Myocyte (in vitro differentiated cells): ENCODE measurements around the gene CYP4F3. TPM values are rescaled to one million over a fixed set of nuclear protein-coding genes. Genes with fewer than 3 reads are reported as not detected.
"Not testable (repeated sequence)": the region's sequence is repeated elsewhere in the genome, so short reads cannot be mapped to it uniquely, and the experiment has no call there.

Source experiments
- DNase-seq: peaks from one replicate; pipeline ENCODE4 v3.0.0-alpha.2; 2012; ENCODE audit warnings: low read depth
- total RNA-seq: library from RNA; depleted of rRNA; stranded (reverse); fragments of >200 nt; gene quantifications from 2 replicates; pipeline ENCODE4 v1.2.3, GENCODE V29; 2014

Gene CYP4F3
- total RNA-seq, 1 donor from 2014 or later = not detected

DNA sequence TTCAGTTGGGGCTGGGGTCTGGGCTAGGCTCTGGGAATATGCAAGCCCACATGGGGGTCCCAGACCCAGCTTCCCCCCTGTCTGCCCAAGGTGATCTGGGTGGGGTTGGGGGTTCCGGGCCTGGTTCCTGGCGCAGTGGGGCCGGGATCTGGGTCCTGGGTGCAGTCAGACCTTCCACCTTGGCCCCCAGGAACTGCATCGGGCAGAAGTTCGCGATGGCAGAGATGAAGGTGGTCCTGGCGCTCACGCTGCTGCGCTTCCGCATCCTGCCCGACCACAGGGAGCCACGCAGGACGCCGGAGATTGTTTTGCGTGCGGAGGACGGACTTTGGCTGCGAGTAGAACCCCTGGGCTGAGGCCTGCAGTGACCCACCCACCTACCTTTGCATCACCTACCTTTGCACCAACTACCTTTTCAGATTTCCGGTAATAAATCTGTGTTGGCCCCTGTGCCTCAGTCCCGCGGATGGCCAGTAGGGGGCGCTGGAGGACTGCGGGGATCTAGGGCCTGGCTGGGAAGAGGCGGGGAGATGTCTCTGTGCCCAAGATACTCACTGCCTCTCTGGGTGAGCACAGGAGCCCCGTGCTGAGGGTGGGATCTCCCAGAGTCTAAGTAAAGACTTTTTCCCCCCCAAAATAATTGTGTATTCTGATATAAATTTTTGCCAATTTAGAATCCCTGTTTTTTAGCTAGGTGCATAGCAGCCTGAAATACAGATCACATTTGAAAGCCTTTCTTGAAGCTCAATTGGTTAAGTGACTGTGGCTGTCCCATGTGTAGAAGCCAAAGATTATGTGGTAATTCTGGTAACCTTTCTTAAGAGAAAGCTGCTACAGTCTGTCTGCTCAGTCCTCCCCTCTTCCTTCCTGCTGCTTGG lies 11.5 kb upstream of the CYP4F3 start:
- DNase-seq = peak; percentile 28

DNA sequence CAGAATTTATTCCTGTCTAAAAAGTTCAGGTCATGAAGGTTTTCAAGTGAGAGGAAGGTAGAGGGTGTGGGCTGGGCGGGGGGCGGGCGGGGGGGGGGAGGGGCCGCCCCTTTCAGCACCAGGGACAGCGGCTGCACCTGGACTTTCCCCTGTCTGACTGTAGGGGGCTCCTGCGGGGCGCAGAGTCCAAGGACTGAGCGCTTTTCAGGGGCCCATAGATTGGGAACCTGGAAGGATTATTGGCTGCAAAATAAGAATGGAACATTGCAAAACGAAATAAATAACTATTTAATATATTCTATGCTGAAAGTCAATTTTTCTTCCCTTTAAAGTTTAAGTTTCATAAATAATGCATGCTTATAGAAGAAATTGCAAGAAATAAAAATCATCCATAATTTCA lies 8.9 kb upstream of the CYP4F3 start:
- DNase-seq = no peak

DNA sequence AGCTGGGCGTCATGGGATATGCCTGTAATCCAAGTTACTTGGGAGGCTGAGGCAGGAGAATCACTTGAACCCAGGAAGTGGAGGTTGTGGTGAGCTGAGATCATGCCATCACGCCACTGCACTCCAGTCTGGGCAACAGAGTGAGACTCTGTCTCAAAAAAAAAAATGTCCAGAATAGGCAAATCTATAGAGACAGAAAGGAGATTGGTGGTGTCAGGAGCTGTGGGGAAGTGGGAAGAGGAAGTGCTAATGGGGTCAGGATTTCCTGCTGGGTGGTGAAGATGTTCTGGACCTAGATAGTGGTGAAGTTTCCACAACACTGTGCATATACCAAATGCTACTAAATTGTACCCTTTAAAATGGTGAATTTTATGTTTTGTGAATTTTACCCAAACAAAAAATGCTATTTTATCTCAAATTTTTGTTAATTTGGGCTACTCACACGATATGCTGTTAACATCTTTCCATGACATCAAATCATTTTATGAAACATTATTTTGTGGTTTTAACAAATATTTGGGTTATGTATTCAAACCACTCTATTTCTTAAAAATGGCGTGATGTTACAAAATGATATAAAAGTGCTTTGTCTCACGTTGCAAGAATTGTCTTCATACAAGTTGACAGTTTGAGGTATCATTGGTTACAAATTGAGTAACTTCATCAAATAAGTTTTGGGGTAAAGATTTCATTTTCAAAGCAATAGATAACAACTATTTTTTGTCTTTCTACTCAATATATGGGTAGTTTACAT lies 7.4 kb upstream of the CYP4F3 start:
- DNase-seq = no peak

DNA sequence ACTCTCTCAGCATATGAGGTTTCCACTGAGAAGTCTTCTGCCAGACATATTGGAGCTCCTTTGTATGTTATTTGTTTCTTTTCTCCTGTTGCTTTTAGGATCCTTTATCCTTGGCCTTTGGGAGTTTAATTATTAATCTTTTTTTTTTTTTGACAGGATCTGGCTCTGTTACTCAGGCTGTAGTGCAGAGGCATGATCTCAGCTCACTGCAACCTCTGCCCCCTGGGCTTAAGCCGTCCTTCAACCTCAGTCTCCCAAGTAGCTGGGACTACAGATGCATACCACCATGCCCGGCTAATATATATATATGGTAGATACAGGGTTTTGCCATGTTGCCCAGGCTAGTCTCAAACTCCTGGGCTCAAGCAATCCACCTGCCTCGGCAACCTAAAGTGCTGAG lies 6.6 kb upstream of the CYP4F3 start:
- DNase-seq = no peak

DNA sequence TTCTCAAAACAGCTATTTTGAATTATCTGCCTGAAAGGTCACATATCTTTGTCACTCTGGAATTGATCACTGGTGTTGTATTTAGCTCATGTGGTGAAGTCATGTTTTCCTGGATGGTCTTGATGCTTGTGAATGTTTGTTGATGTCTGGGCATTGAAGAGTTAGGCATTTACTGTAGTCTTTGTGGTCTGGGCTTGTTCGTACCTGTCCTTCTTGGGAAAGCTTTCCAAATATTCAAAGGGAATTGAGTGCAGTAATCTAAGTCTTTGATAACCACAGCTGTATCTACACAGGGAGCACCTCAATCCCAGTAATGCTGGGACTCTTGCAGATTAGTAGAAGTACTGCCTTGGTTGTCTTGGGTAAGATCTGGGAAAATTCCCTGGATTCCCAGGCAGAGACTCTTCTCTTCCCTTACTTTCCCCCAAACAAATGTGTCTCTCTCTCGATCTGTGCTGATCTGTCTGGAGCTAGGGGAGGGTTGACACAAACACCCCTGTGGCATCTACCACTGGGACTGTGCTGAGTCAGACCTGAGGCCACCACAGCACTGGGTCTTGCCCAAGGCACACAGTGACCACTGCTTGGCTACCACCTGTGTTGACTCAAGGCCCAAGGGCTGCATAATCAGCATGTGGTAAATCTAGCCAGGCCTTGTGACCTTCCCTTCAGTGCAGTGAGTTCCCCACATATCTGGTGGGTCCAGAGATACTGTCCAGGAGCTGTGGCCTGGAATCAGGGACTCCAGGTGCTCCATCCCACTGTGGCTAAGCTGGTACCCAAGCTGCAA lies 5.5 kb upstream of the CYP4F3 start:
- no peak for DNase-seq

DNA sequence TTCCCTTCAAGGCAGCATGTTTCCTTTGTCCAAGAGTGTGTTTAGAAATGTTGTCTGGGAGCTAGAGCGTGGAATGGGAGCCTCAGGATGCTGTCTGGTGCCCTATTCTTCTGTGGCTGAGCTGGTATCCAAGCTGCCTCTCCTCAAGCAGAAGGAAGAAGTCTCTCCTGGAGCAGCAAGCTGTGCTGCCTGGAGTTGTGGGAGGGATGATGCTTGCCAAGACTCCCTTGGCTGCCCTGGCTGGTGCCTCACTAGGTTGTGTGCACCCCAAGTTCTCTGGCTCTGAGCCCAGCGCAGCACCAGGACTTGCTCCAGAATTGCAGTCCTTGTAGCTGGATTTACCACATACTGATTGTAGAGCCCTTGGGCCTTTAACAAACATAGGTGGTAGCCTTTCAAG lies 4.7 kb upstream of the CYP4F3 start:
- no peak for DNase-seq

DNA sequence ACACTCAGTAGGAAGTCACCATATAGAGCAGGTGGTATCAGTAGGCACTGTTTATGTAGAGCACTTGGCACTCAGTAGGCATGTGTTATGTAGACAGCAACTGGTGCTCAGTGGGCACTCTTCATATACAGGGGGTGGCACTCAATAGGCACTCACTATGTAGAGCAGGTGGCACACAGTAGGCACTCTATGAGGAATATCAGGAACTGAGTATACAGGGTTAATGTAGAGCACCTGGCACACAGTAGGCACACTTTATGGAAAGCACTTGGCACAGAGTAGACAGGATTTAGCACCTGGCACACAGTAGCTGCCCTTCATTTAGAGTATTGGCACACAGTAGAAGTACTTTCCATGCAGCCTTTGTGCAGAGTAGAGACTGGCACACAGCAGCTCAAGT lies 1.1 kb upstream of the CYP4F3 start:
- no peak for DNase-seq

DNA sequence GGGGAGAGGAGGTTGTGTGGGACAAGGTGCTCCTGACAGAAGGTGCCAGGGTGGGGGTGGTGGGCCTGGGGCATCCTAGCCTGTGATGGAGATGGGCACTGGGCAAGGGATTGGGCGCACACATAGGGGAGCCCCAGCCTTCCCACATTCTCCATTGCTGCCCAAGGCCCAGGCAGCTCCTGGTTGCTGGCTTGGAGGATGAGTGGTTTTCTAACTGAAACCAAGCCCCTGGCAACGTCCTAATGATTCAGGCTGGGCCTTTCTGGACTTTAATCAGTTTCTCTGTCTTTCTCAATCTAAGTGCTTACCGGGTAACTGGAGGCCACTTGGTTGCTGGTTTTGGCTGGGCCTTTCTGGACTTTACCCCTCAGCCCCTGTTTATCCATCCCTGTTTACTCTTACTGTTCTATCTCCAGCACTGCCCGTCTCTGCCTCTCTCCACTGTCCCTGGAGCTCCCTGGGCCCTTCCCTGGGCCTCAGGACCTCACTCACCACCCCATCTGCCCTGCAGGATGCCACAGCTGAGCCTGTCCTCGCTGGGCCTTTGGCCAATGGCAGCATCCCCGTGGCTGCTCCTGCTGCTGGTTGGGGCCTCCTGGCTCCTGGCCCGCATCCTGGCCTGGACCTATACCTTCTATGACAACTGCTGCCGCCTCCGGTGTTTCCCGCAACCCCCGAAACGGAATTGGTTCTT lies 354 bp downstream of the CYP4F3 start:
- no peak for DNase-seq

DNA sequence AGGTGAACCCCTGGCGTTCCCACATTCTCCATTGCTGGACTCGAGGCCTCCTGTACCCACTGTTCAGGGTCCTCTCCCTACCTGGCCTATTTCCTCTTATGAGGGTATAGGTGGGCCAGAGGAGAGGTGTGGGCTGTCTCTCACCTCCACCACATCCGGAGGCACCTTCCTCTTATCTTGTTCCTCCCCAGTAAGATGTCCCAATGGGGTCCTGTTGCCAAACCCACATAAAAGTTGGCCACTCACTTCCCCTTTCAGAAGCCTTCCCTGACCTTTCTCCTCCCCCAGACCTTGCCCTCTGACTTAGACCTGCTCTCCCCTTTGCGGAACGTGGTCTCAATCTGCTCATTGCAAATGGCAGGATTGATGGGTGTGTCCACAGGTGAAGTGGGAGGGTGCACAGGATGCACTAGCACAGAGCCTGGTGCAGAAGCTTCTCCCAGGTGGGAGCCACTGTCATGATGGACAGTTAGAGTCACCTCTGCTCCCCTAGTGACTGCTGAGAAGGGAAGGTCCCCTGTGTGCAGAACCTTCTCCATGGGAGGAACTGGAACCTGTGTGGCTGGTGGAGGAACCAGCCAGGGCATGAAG lies 1.3 kb downstream of the CYP4F3 start:
- no peak for DNase-seq

DNA sequence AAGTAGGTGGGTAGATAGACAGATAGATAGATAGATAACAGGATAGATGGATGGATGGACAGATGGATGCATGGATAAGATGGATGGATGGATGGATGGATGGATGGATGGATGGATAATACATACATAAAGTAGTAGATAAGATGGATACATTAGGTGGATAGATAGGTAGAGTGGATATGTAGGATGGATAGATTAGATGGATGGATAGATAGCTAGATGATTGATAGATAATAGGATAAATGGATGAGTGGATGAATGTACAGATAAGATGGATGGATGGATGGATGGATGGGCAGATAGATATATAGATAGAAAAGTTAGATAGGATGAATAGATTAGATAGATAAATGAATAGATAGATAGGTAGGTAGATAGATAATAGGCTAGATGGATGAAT lies 2.1 kb downstream of the CYP4F3 start:
- DNase-seq = no peak

DNA sequence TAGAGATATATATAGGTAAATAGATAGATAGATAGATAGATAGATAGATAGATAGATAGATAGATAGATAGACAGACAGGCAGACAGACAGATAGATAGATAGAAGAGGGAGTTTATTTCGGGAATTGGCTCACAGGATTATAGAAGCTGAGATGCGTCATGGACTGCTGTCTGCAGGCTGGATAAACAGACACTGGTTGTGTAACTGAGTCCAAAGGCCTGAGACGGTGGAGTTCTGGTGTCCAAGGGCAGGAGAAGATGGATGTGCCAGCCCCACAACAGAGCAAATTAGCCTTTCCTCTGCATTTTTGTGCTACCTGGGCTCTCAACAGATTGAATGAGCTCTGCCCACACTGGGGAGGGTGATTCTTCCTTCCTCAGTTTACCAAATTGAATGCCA lies 2.7 kb downstream of the CYP4F3 start:
- no peak for DNase-seq

DNA sequence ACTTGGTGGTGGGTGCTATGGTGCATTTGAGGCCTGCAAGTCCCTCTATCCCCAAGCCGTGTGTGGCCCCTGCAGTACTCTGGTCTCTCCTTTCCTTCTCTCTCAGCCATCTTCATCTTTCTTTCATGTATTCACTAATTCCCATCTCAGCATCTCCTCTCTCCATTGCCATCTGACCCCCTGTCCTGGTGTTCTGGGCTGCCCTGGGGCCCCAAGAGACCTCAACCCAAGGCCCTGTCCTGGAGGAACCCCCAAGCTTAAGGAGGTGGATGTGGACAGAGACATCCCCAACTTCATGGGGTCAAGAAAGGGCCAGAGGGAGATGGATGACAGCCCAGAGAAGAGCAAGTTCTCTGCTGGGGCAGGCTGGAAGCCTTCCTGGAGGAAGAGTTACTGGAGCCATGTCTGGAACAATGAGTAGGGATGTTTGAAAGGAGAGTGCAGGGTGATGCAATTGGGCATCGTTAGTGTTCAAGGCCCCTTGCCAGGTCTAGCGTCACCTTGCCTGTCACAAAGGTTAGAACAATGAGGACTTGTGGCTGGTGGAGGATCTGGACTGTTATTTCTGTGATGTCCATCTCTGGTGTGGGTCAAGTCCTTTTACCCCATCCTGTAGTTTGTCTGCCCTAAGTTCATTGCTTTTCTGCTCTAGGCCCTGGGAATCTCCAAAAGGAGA lies 3.5 kb downstream of the CYP4F3 start:
- no peak for DNase-seq

DNA sequence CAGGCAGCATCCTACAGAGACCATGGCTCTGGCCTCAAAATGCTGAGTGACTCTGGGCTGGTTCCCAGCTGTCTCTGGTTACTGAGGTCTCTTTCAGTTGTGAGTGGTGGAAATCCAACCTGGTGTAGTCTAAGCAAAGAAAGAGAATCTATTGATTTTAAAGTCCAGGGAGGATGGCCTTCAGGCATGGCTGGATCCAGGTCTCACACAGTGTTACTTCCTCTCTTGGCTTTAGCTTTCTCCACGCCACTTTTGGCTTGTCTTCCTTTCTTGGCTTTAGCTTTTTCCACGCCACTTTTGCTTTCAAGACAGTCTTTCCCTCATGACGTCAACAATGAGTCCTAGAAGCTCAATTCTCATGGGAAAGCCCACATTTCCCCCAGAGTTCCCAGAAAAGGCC lies 4.1 kb downstream of the CYP4F3 start:
- DNase-seq = no peak

DNA sequence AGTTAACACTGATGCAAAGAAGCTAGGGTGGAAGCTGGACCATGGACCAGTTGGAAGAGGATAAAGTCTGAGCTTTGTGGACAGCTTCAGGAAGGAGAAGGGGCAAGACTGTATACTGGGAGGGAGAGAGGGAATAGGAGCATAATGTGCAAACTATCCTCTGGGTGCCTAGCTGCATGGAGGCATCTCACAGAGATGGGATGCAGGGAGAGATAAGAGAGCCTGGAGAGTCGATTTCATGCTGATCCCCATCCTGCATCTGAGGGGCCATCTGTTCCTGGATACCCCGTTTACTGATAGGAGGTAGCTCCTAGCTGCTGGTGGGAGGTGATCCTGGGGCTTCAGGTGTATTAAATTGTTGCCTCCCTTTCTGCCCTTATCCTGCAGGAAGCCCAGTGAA lies 8.8 kb downstream of the CYP4F3 start:
- DNase-seq = no peak

DNA sequence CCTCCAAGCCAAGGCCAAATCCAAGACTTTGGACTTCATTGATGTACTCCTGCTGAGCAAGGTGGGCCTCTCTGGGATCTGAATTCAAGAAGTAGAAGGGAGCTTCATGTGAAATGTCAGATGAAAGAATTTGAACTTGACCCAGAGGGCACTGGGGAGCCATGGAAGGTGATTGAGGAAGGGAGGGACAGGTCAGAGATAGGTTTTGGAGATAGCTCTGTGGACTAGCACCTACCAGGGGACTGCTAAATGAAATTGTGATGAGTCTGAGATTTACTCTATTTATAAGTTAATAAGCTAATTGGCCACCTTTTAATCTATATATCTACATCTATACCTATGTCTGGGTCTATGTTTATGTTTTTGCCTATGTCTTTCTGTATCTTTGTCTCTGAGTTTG lies 9.4 kb downstream of the CYP4F3 start:
- DNase-seq = not testable (repeated sequence)

DNA sequence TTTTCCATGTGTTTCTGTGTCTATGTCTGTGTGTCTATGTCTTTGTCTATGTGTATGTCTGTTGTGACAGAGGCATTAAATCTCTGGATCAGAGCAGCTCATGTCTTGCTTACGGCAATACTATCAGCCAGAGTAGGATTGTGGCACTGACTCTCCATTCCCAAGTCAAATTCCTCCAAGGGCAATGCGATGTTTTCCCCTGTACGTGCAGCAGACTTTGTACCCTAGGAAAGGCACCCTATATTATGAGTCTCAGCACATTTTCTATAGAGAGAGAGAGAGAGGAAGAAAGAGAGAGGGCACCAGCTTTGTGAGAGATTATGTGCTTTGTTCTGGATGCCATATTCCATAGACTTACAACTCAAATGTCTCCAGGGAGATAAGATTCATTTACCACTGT lies 11.1 kb downstream of the CYP4F3 start:
- no peak for DNase-seq

DNA sequence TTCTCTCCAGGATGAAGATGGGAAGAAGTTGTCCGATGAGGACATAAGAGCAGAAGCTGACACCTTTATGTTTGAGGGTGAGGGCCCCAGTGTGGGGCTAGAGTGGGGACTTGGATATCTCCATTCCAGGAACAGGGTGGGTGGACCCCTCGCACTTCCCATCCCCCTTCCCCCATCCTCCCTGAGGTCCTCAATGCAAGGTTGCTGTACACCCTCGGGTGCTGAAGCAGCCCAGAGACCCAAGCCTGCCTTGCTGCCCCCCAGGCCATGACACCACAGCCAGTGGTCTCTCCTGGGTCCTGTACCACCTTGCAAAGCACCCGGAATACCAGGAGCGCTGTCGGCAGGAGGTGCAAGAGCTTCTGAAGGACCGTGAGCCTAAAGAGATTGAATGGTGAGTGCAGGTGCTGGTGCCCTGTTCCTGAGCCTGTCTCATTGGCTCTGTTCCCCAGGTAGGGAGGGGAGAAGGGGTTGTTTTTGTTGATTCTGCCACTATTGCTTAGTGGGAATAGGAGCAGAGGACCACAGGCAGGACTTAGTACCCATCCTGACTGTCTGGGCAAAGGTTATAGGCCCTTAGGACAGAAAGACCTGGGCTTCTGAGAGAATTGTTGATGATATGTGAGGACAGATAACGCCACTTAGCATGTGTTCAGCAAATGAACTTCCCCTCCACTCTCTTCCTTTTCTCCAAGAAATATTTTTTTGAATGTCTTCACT lies 12.0 kb downstream of the CYP4F3 start:
- DNase-seq = no peak

DNA sequence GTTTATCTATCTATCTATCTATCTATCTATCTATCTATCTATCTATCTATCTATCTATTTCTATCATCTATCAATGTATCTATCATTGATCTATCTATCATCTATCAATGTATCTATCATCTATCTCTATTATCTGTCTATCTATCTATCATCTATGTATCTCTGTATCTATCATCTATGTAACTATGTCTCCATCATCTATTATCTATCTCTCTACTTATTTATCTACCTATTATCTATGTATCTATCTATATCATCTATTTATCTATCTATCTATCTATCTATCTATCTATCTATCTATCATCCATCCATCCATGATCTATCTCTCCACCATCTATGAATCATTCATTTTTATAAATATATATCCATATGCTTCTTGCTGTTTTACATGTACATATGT lies 15.8 kb downstream of the CYP4F3 start:
- no peak for DNase-seq

DNA sequence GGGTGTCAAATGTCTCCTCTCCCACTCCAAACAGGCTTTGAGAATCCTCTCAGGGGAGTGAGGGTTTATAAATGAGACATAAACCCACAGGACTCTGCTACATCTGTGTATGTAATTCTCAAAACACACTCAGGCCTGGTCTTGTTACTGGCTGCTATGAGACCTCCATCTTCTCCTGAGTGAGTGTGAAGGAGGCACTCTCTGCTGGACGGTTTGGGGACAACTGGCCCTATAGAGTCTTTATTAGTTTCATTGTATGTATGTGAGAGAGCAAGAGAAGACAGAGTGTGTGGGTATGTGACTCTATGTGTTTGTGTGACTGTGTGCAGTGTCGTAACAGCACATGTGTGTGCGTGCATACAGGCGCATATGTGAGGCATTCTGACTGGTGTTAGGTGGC lies 22.6 kb downstream of the CYP4F3 start:
- DNase-seq = no peak

DNA sequence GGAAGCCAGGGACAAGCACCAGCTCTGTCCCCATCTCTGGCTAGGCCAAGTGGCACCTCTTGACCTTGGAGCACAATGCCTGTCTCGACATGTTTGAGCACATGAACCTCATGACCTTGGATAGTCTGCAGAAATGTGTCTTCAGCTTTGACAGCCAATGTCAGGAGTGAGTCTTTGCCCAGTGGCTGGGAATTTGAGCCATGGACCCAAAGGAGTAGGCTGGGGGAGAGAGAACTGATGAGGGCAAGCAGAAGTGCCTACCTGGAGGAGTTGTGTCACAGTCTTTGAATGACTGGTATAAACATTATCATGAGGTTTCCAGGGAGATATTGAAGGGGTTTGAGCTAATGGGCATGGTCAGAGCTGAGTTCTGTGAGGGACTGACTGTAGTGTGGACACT lies 25.5 kb downstream of the CYP4F3 start:
- no peak for DNase-seq
